SU-DHL-6 (cell line): ENCODE measurements around the gene SLC36A2.

Experiments
- H2AFZ ChIP-seq: fragments of 200-600 bp; sonication (generic); 2 replicates; pipeline ENCODE4 v1.6.1; 2014; ENCODE audit warnings: low read depth, mild to moderate bottlenecking, moderate library complexity, mixed read lengths, antibody characterized with exemption, low read length; ENCODE audit not compliant: severe bottlenecking
- H3F3A ChIP-seq: fragments of 200-600 bp; shearing (Covaris generic); 2 replicates; pipeline ENCODE4 v1.6.0; 2016; ENCODE audit warnings: antibody characterized with exemption, mild to moderate bottlenecking; ENCODE audit not compliant: insufficient read depth
- H3K27ac ChIP-seq: fragments of 200-600 bp; sonication (generic); 2 replicates; pipeline ENCODE4 v1.5.1; 2016; ENCODE audit warnings: low read depth, mild to moderate bottlenecking, low read length, moderate library complexity, mixed read lengths
- H3K27me3 ChIP-seq: fragments of 200-600 bp; sonication (generic), shearing (Covaris generic); 2 replicates; pipeline ENCODE4 v1.6.0; 2014; ENCODE audit warnings: mild to moderate bottlenecking, low read length
- H3K36me3 ChIP-seq: fragments of 200-600 bp; sonication (generic); 2 replicates; pipeline ENCODE4 v1.6.1; 2014; ENCODE audit warnings: mild to moderate bottlenecking, low read length, mixed read lengths
- H3K4me2 ChIP-seq: fragments of 300-600, 200-600 bp; shearing (Covaris generic), sonication (generic); 2 replicates; pipeline ENCODE4 v1.6.0; 2014; ENCODE audit warnings: low read length, low read depth, mild to moderate bottlenecking; ENCODE audit not compliant: poor library complexity, severe bottlenecking
- H3K4me3 ChIP-seq: fragments of 200-600 bp; sonication (generic); 2 replicates; pipeline ENCODE4 v1.5.1; 2014; ENCODE audit warnings: antibody characterized with exemption, low read length, mild to moderate bottlenecking, mixed read lengths; ENCODE audit not compliant: insufficient read depth, poor library complexity, severe bottlenecking
- H3K79me2 ChIP-seq: fragments of 200-600 bp; sonication (generic); 2 replicates; pipeline ENCODE4 v1.6.1; 2014; ENCODE audit warnings: mild to moderate bottlenecking, low read length, moderate library complexity; ENCODE audit not compliant: insufficient read depth
- H3K9ac ChIP-seq: fragments of 200-600 bp; sonication (generic); 2 replicates; pipeline ENCODE4 v1.7.0; 2014; ENCODE audit warnings: mild to moderate bottlenecking, low read length
- H3K9me2 ChIP-seq: fragments of 200-600 bp; sonication (generic); replicated peaks from 2 replicates; pipeline ENCODE4 v1.6.1; 2014; ENCODE audit warnings: low read length; ENCODE audit not compliant: insufficient read depth
- H3K9me3 ChIP-seq: fragments of 200-600 bp; sonication (generic); 2 replicates; pipeline ENCODE4 v1.6.1; 2014; ENCODE audit warnings: low read length, mixed read lengths; ENCODE audit not compliant: insufficient read depth
- H4K20me1 ChIP-seq: fragments of 200-600 bp; sonication (generic); 2 replicates; pipeline ENCODE4 v1.6.1; 2014; ENCODE audit warnings: low read depth, mild to moderate bottlenecking, antibody characterized with exemption, low read length, moderate library complexity, mixed read lengths
- EZH2phosphoT487 ChIP-seq: fragments of 200-600 bp; sonication (generic), shearing (Covaris generic); conservative IDR thresholded peaks from 2 replicates; pipeline ENCODE4 v1.6.1; 2018; ENCODE audit warnings: mild to moderate bottlenecking, antibody characterized with exemption, low read length, moderate library complexity, mixed read lengths
- TF ChIP-seq, protein P1 (sequence below): fragments of 200-600 bp; sonication (generic); IDR thresholded peaks from one replicate; pipeline ENCODE4 v1.5.1; 2017; ENCODE audit warnings: antibody characterized with exemption, mild to moderate bottlenecking, low read length, moderate library complexity; ENCODE audit not compliant: insufficient read depth, poor library complexity, severe bottlenecking

The SLC36A2 gene

DNA sequence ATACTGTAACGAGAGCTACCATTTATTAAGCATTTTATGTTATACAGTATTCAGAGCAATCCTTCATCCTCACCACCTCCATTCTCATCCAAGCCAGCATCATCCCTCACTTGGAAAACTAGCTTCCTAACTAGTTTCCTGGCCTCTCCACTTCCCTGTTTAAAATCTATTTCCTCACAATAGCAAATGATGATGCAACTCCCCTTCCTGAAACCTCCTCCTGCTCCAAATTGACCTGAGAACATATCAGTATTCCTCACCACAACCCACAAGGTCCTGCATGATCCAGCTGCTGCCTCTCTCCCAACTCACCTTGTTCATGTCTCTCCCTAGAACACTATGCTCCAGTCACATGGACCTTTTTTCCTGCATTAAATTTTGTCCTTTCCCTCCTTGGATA, 4.3 kb upstream of the SLC36A2 start:
- Histone ChIP-seq H3K9ac (no peak overlapping the region), H3K27ac (no peak overlapping the region), H3K4me2 (no peak overlapping the region), H4K20me1 (no peaks in the 10 kb centered on the region), H2AFZ (no peak overlapping the region), H3K79me2 (no peaks in the 10 kb centered on the region), H3K9me3 (no peaks in the 10 kb centered on the region), H3K36me3 (no peaks in the 10 kb centered on the region), H3F3A (no peaks in the 10 kb centered on the region), H3K4me3 (no peak overlapping the region), H3K9me2 (no peaks in the 10 kb centered on the region), H3K27me3 (no peaks in the 10 kb centered on the region)
- TF ChIP-seq, protein P1, sequence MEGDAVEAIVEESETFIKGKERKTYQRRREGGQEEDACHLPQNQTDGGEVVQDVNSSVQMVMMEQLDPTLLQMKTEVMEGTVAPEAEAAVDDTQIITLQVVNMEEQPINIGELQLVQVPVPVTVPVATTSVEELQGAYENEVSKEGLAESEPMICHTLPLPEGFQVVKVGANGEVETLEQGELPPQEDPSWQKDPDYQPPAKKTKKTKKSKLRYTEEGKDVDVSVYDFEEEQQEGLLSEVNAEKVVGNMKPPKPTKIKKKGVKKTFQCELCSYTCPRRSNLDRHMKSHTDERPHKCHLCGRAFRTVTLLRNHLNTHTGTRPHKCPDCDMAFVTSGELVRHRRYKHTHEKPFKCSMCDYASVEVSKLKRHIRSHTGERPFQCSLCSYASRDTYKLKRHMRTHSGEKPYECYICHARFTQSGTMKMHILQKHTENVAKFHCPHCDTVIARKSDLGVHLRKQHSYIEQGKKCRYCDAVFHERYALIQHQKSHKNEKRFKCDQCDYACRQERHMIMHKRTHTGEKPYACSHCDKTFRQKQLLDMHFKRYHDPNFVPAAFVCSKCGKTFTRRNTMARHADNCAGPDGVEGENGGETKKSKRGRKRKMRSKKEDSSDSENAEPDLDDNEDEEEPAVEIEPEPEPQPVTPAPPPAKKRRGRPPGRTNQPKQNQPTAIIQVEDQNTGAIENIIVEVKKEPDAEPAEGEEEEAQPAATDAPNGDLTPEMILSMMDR = no peak
- no peak for TF ChIP-seq EZH2phosphoT487

DNA sequence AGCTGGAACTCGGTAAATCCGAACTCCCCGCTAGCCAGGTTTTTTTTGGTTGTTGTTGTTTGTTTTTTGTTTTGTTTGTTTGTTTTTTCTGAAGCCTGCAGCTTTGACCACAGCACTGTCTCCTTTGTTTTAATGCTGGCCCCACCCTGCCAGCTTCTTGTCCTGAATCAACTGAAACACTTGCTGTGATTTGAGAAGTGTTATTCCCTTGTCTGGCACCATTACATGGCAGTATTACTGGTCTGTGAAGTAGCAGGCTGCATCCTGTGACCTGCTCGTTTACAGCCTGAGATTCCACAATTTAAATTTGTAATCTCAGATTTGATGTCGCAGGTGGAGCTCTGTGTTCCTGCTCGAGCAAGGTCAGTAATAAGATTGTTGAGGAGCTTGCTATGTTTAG, 1.4 kb upstream of the SLC36A2 start:
- Histone ChIP-seq H3K36me3 (no peaks in the 10 kb centered on the region), H3F3A (no peaks in the 10 kb centered on the region), H3K27ac (no peak overlapping the region), H3K9me3 (no peaks in the 10 kb centered on the region), H3K4me3 (no peak overlapping the region), H3K9ac (no peak overlapping the region), H3K4me2 (no peak overlapping the region), H3K27me3 (no peaks in the 10 kb centered on the region), H3K79me2 (no peaks in the 10 kb centered on the region), H3K9me2 (no peaks in the 10 kb centered on the region), H4K20me1 (no peaks in the 10 kb centered on the region), H2AFZ (no peak overlapping the region)
- TF ChIP-seq, protein P1 = no peak
- no peak for TF ChIP-seq EZH2phosphoT487

- TF ChIP-seq, protein P1 = no peak
- no peak for TF ChIP-seq EZH2phosphoT487
- H3K79me2 ChIP-seq = no peaks in the 10 kb centered on the region
- H3F3A ChIP-seq = no peaks in the 10 kb centered on the region
- no peaks in the 10 kb centered on the region for H3K9me3 ChIP-seq
- no peaks in the 10 kb centered on the region for H3K36me3 ChIP-seq
- H4K20me1 ChIP-seq = no peaks in the 10 kb centered on the region
- no peak overlapping the region for H2AFZ ChIP-seq
- H3K9me2 ChIP-seq = no peaks in the 10 kb centered on the region
- H3K4me3 ChIP-seq = no peak overlapping the region
- no peak overlapping the region for H3K27ac ChIP-seq
- no peak overlapping the region for H3K4me2 ChIP-seq
- no peak overlapping the region for H3K9ac ChIP-seq
- H3K27me3 ChIP-seq = no peaks in the 10 kb centered on the region
Observed at GRCh38 chr5:151345808-151346478, 1.4 kb downstream of the SLC36A2 start.
